Gastrocnemius medialis (tissue), 4 donors: ENCODE measurements around the gene ADAMTS20. TPM values are rescaled to one million over a fixed set of nuclear protein-coding genes. Genes with fewer than 3 reads are reported as not detected.

Experiments
- ATAC-seq, 2 donors: fragments of 150-250 bp; one replicate each; pipeline ENCODE4 v1.9.1; 2016
- DNase-seq, 2 donors: peaks; one replicate each; pipeline ENCODE4 v3.0.0-alpha.2; 2019
- H3K27ac ChIP-seq, 4 donors: fragments of 200-600 bp; sonication (generic); 1 replicate in 1 of 4; 2 replicates in 3 of 4; pipeline ENCODE4 v1.5.1; 2016 to 2018; ENCODE audit warnings: mild to moderate bottlenecking in 2 of 4, moderate library complexity in 1 of 4
- H3K27me3 ChIP-seq, 3 donors: fragments of 200-600 bp; sonication (generic) in 2 of 3; 1 replicate in 1 of 3; 2 replicates in 2 of 3; pipeline versions ENCODE4 v1.5.1 to v1.6.0; 2016 to 2019; ENCODE audit warnings: mild to moderate bottlenecking in 1 of 3, moderate library complexity in 1 of 3
- H3K36me3 ChIP-seq, 2 donors: fragments of 200-600 bp; sonication (generic) in 1 of 2; one replicate each; pipeline ENCODE4 v1.5.1; 2017 to 2018
- H3K4me1 ChIP-seq, 2 donors: fragments of 200-600 bp; sonication (generic) in 1 of 2; one replicate each; pipeline ENCODE4 v1.5.1; 2016 to 2017; ENCODE audit warnings: mild to moderate bottlenecking in 2 of 2
- H3K4me3 ChIP-seq, 4 donors: fragments of 200-600 bp; sonication (generic) in 3 of 4; 1 replicate in 1 of 4; 2 replicates in 3 of 4; pipeline ENCODE4 v1.5.1; 2016 to 2019; ENCODE audit warnings: mild to moderate bottlenecking in 2 of 4
- H3K9me3 ChIP-seq, 3 donors: fragments of 200-600 bp; sonication (generic) in 2 of 3; 1 replicate in 1 of 3; 2 replicates in 2 of 3; pipeline ENCODE4 v1.5.1; 2016 to 2019
- POLR2A ChIP-seq, 2 donors: fragments of 450-650 bp; IDR thresholded peaks; one replicate each; pipeline ENCODE4 v1.6.1; 2017; ENCODE audit warnings: antibody characterized with exemption in 2 of 2, mild to moderate bottlenecking in 2 of 2, moderate library complexity in 2 of 2
- in situ Hi-C, 4 donors: fragments of 200-750 bp; cut with MboI; loops; one replicate each; pipeline versions ENCODE4 v1.15.0 to v1.8.0; 2017; ENCODE audit warnings: low sequenced_read_pairs in 4 of 4
- intact Hi-C: fragments of 100-400 bp; cut with DNase I; formaldehyde crosslinking; loops from one replicate; pipeline ENCODE4 v1.15.1; 2023; ENCODE audit warnings: low total_unique reads
- total RNA-seq, 4 donors: library from RNA; depleted of rRNA; stranded (reverse); fragments of >200 nt; gene quantifications; one replicate each; pipeline versions ENCODE4 v1.1.0 to v1.2.3, GENCODE V29; 2016
- TF ChIP-seq, protein P1 (sequence below), 5 experiments: fragments of 450-650 bp in 3 of 5; fragments of 200-600 bp in 2 of 5; sonication (generic) in 2 of 5; IDR thresholded peaks in 4 of 5; conservative IDR thresholded peaks in 1 of 5; 1 replicate in 4 of 5; 2 replicates in 1 of 5; pipeline ENCODE4 v1.5.1; 2016 to 2019; ENCODE audit warnings: antibody characterized with exemption in 5 of 5, mild to moderate bottlenecking in 3 of 5, moderate library complexity in 3 of 5

Gene ADAMTS20
- total RNA-seq, 4 donors from 2014 or later, result not detected

- no peak overlapping the region for H3K27ac ChIP-seq
- H3K4me1 ChIP-seq, result no peaks in the 10 kb centered on the region
- DNase-seq (no peak), ATAC-seq (no peak)
- TF ChIP-seq POLR2A (IDR thresholded peaks at IDR 0.05), result no peak
- TF ChIP-seq, protein P1, sequence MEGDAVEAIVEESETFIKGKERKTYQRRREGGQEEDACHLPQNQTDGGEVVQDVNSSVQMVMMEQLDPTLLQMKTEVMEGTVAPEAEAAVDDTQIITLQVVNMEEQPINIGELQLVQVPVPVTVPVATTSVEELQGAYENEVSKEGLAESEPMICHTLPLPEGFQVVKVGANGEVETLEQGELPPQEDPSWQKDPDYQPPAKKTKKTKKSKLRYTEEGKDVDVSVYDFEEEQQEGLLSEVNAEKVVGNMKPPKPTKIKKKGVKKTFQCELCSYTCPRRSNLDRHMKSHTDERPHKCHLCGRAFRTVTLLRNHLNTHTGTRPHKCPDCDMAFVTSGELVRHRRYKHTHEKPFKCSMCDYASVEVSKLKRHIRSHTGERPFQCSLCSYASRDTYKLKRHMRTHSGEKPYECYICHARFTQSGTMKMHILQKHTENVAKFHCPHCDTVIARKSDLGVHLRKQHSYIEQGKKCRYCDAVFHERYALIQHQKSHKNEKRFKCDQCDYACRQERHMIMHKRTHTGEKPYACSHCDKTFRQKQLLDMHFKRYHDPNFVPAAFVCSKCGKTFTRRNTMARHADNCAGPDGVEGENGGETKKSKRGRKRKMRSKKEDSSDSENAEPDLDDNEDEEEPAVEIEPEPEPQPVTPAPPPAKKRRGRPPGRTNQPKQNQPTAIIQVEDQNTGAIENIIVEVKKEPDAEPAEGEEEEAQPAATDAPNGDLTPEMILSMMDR (IDR thresholded peaks at IDR 0.05 in 4 of 5, conservative IDR thresholded peaks at IDR 0.05 in 1 of 5), result no peak
- H3K9me3 ChIP-seq, result no peaks in the 10 kb centered on the region
- H3K4me3 ChIP-seq, result no peak overlapping the region
- no peaks in the 10 kb centered on the region for H3K36me3 ChIP-seq
- in situ Hi-C loops (no loop called here), intact Hi-C loops (no loop called here)
- H3K27me3 ChIP-seq, result no peaks in the 10 kb centered on the region
Measured at GRCh38 chr12:43320281-43320680, 231.7 kb downstream of the ADAMTS20 start.

DNA sequence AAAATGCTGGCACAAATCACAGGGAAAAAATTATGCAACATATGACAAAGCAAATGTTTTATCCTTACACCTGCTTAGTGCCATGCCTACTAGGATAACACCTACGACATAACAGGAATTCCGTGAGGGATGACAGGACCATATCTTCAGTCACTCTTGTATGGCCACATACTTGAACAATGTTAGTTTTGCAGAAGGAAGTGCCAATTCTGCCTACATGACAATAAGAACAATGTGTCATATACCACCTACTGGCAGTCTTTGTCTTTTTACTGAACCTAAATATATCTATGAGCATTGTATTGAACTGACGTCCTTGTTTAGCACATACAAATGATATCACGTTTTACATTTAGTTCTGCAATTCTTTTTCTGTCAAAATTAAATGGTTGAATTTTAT, 234.0 kb downstream of the ADAMTS20 start:
- TF ChIP-seq POLR2A (IDR thresholded peaks at IDR 0.05), result no peak
- TF ChIP-seq, protein P1 (IDR thresholded peaks at IDR 0.05 in 4 of 5, conservative IDR thresholded peaks at IDR 0.05 in 1 of 5), result no peak
- H3K9me3 ChIP-seq, result no peaks in the 10 kb centered on the region

GRCh38 chr12:43317156-43317555, 234.8 kb downstream of the ADAMTS20 start:
- intact Hi-C loops, result no loop called here

More for the DNA sequence above, 234.0 kb downstream of the ADAMTS20 start:
- no peak overlapping the region for H3K4me3 ChIP-seq
- no peak for ATAC-seq
- H3K36me3 ChIP-seq, result no peaks in the 10 kb centered on the region
- no peak overlapping the region for H3K27ac ChIP-seq
- no peaks in the 10 kb centered on the region for H3K4me1 ChIP-seq
- in situ Hi-C loops (no loop called here), intact Hi-C loops (no loop called here)
- H3K27me3 ChIP-seq, result no peaks in the 10 kb centered on the region
- DNase-seq, result no peak

DNA sequence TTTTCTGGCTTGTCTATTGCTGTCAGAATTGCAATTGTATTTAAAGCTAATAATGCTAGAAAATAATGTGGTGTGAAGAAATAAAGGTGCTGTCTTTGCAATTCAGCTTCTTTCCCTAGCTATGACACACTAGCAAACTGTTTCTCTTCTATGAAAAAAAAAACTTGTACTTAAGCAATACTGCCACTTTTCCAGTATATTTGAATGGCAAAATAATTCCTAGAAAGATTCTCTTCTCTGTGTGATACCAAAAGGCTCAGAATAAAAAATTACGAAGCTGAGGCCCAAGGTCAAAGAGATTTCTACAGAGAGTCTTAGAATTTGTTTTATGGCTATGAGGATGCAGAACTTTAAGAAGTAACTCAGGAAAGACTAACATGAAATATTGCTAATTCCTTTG, 235.5 kb downstream of the ADAMTS20 start:
- DNase-seq, result no peak
- no peaks in the 10 kb centered on the region for H3K36me3 ChIP-seq
- H3K27me3 ChIP-seq, result no peaks in the 10 kb centered on the region
- in situ Hi-C loops (no loop called here), intact Hi-C loops (no loop called here)
- H3K4me3 ChIP-seq, result no peak overlapping the region
- ATAC-seq, result no peak
- H3K4me1 ChIP-seq, result no peaks in the 10 kb centered on the region
- H3K27ac ChIP-seq, result no peak overlapping the region
- H3K9me3 ChIP-seq, result no peaks in the 10 kb centered on the region
- TF ChIP-seq, protein P1 (IDR thresholded peaks at IDR 0.05 in 4 of 5, conservative IDR thresholded peaks at IDR 0.05 in 1 of 5), result no peak
- TF ChIP-seq POLR2A (IDR thresholded peaks at IDR 0.05), result no peak

More at GRCh38 chr12:43317156-43317555, 234.8 kb downstream of the ADAMTS20 start:
- H3K27ac ChIP-seq, result no peak overlapping the region
- H3K4me3 ChIP-seq, result no peak overlapping the region
- DNase-seq (no peak), ATAC-seq (no peak)
- no peaks in the 10 kb centered on the region for H3K4me1 ChIP-seq
- no peaks in the 10 kb centered on the region for H3K36me3 ChIP-seq
- in situ Hi-C loops, result no loop called here
- no peaks in the 10 kb centered on the region for H3K27me3 ChIP-seq
- H3K9me3 ChIP-seq, result no peaks in the 10 kb centered on the region
- no peak for TF ChIP-seq POLR2A (IDR thresholded peaks at IDR 0.05)
- TF ChIP-seq, protein P1 (IDR thresholded peaks at IDR 0.05 in 4 of 5, conservative IDR thresholded peaks at IDR 0.05 in 1 of 5), result no peak

DNA sequence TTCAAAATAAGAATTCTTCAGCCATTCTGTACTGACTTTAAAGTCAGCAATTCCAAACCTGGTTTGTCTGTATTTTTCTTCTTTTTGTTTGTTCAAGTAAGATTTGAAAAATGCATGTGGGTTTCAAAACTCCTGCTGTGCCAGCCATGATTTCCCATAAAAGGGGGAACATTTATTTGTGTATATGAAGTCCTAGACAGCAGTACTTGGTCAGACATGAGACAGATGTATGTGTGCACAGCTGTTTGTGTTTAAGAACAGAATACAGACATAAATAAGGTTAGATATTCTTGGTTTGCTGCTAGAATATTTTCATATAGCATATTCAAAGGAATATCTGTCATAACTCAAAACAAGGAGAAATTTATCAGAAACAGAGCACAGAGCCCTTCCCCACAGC, 236.0 kb downstream of the ADAMTS20 start:
- TF ChIP-seq POLR2A (IDR thresholded peaks at IDR 0.05), result no peak
- DNase-seq, result no peak
- Histone ChIP-seq H3K27me3 (no peaks in the 10 kb centered on the region), H3K4me1 (no peaks in the 10 kb centered on the region), H3K27ac (no peak overlapping the region), H3K4me3 (no peak overlapping the region), H3K36me3 (no peaks in the 10 kb centered on the region), H3K9me3 (no peaks in the 10 kb centered on the region)
- in situ Hi-C loops, result no loop called here
- intact Hi-C loops, result no loop called here
- no peak for ATAC-seq
